ENCODE measurements around the gene TM9SF2. TPM values are rescaled to one million over a fixed set of nuclear protein-coding genes. Genes with fewer than 3 reads are reported as not detected.

TM9SF2 gene
- total RNA-seq, 1 experiment from 2014 or later = 67.9 TPM

GRCh38 chr13:99536023-99536422, 34.8 kb downstream of the TM9SF2 start:
- intact Hi-C loops (cut with micrococcal nuclease; ENCODE audit: unreplicated experiment) = no loop called here

GRCh38 chr13:99540530-99540929, 39.3 kb downstream of the TM9SF2 start:
- no peaks in the 10 kb centered on the region for H3K27me3 ChIP-seq (ENCODE audit: control insufficient read depth, insufficient read depth, low read length)
- TF ChIP-seq POLR2AphosphoS5 (IDR thresholded peaks at IDR 0.05; ENCODE audit: low read depth, low read length) (no peak), CTCF (IDR thresholded peaks at IDR 0.05) (no peak), TCF7L2 (IDR thresholded peaks at IDR 0.05; ENCODE audit: low read depth, low read length) (no peak), REST (IDR thresholded peaks at IDR 0.05; ENCODE audit: insufficient read depth in 1 of 2, low read depth in 2 of 2, low read length in 1 of 2) (no peak), SIN3A (IDR thresholded peaks at IDR 0.05; ENCODE audit: borderline replicate concordance, insufficient read depth, low read depth, low read length) (no peak)
- peaks cover 7% of the 10 kb centered on the region; the same call in 1 of the 2 replicates for H3K36me3 ChIP-seq (ENCODE audit: control insufficient read depth, insufficient read depth, low read length)
- no peak overlapping the region for H3K4me3 ChIP-seq (ENCODE audit: low read depth in 2 of 2, low read length in 2 of 2)
- no peak overlapping the region for H3K27ac ChIP-seq (ENCODE audit: low read length)
- in situ Hi-C loops (cut with HindIII; ENCODE audit: low pct_unique_long_range_greater_than_20kb, low sequenced_read_pairs) = no loop called here
- intact Hi-C loops (cut with micrococcal nuclease; ENCODE audit: unreplicated experiment) = no loop called here
- no peaks in the 10 kb centered on the region for H3K9me3 ChIP-seq (ENCODE audit: control insufficient read depth, insufficient read depth, low read depth, low read length)
- DNase-seq (ENCODE audit: low read depth, low spot score) (no peak), ATAC-seq (no peak)
- no TSS peak for BruUV-seq (replicated peaks)
- ChIA-PET CTCF (no interaction called here), POLR2A (no interaction called here)
- H3K4me1 ChIP-seq (ENCODE audit: control insufficient read depth, insufficient read depth, low read length) = no peaks in the 10 kb centered on the region

More at GRCh38 chr13:99536023-99536422, 34.8 kb downstream of the TM9SF2 start:
- Histone ChIP-seq H3K4me1 (ENCODE audit: control insufficient read depth, insufficient read depth, low read length) (no peaks in the 10 kb centered on the region), H3K27ac (ENCODE audit: low read length) (no peak overlapping the region), H3K9me3 (ENCODE audit: control insufficient read depth, insufficient read depth, low read depth, low read length) (no peaks in the 10 kb centered on the region), H3K27me3 (ENCODE audit: control insufficient read depth, insufficient read depth, low read length) (no peaks in the 10 kb centered on the region), H3K36me3 (ENCODE audit: control insufficient read depth, insufficient read depth, low read length) (peaks cover 2% of the 10 kb centered on the region; the same call in 1 of the 2 replicates), H3K4me3 (ENCODE audit: low read depth in 2 of 2, low read length in 2 of 2) (no peak overlapping the region)
- ChIA-PET CTCF (no interaction called here), POLR2A (no interaction called here)
- TF ChIP-seq POLR2AphosphoS5 (IDR thresholded peaks at IDR 0.05; ENCODE audit: low read depth, low read length) = no peak
- no peak for TF ChIP-seq CTCF (IDR thresholded peaks at IDR 0.05)
- no peak for TF ChIP-seq TCF7L2 (IDR thresholded peaks at IDR 0.05; ENCODE audit: low read depth, low read length)
- no peak for TF ChIP-seq SIN3A (IDR thresholded peaks at IDR 0.05; ENCODE audit: borderline replicate concordance, insufficient read depth, low read depth, low read length)
- no peak for TF ChIP-seq REST (IDR thresholded peaks at IDR 0.05; ENCODE audit: insufficient read depth in 1 of 2, low read depth in 2 of 2, low read length in 1 of 2)
- in situ Hi-C loops (cut with HindIII; ENCODE audit: low pct_unique_long_range_greater_than_20kb, low sequenced_read_pairs) = no loop called here
- no TSS peak for BruUV-seq (replicated peaks)
- no peak for ATAC-seq
- DNase-seq (ENCODE audit: low read depth, low spot score) = no peak

Data from Panc1 (cell line).